Endodermal cell (in vitro differentiated cells): Measurements from ENCODE around the gene HOXD13. TPM values are rescaled to one million over a fixed set of nuclear protein-coding genes. Genes with fewer than 3 reads are reported as not detected.

Experiments
- DNase-seq: peaks from one replicate; pipeline ENCODE4 v3.0.0-alpha.2; 2017
- H3K27ac ChIP-seq: 2 replicates; pipeline ENCODE4 v1.5.1; 2013; ENCODE audit warnings: mild to moderate bottlenecking, low read depth, low read length, moderate library complexity
- H3K27me3 ChIP-seq: 2 replicates; pipeline ENCODE4 v1.6.1; 2013; ENCODE audit warnings: mild to moderate bottlenecking, low read length, moderate library complexity; ENCODE audit not compliant: insufficient read depth, control insufficient read depth, poor library complexity, severe bottlenecking
- H3K36me3 ChIP-seq: 2 replicates; pipeline ENCODE4 v1.7.0; 2013; ENCODE audit warnings: mild to moderate bottlenecking, low read length, moderate library complexity; ENCODE audit not compliant: control insufficient read depth, insufficient read depth
- H3K4me1 ChIP-seq: one replicate; pipeline ENCODE4 v1.7.0; 2013; ENCODE audit warnings: low read length; ENCODE audit not compliant: control insufficient read depth, insufficient read depth
- H3K4me3 ChIP-seq: 2 replicates; pipeline ENCODE4 v1.5.1; 2013; ENCODE audit warnings: mild to moderate bottlenecking, low read length, moderate library complexity
- H3K9ac ChIP-seq: 2 replicates; pipeline ENCODE4 v1.6.1; 2013; ENCODE audit warnings: mild to moderate bottlenecking, low read length, moderate library complexity; ENCODE audit not compliant: poor library complexity, severe bottlenecking; ENCODE audit errors: extremely low read depth
- H3K9me3 ChIP-seq: 2 replicates; pipeline ENCODE4 v1.6.1; 2013; ENCODE audit warnings: mild to moderate bottlenecking, low read length, moderate library complexity; ENCODE audit not compliant: control insufficient read depth
- H3K27ac Mint-ChIP-seq: 2 replicates; pipeline ENCODE4 v1.8.0; 2020; ENCODE audit warnings: mixed read lengths
- H3K27me3 Mint-ChIP-seq: 2 replicates; pipeline ENCODE4 v1.8.0; 2021; ENCODE audit warnings: mild to moderate bottlenecking, mixed read lengths; ENCODE audit not compliant: insufficient read depth
- H3K36me3 Mint-ChIP-seq: 2 replicates; pipeline ENCODE4 v1.8.0; 2020; ENCODE audit warnings: low read depth, mixed read lengths
- H3K4me1 Mint-ChIP-seq: 2 replicates; pipeline ENCODE4 v1.8.0; 2020; ENCODE audit warnings: mixed read lengths
- H3K4me3 Mint-ChIP-seq: 2 replicates; pipeline ENCODE4 v1.8.0; 2020; ENCODE audit warnings: mild to moderate bottlenecking, moderate library complexity, mixed read lengths
- H3K9me3 Mint-ChIP-seq: 2 replicates; pipeline ENCODE4 v1.8.0; 2020; ENCODE audit warnings: mild to moderate bottlenecking, mixed read lengths
- CTCF ChIP-seq: fragments of 200-600 bp; sonication (generic); conservative IDR thresholded peaks from 2 replicates; pipeline ENCODE4 v1.5.0; 2021; ENCODE audit warnings: antibody characterized with exemption, mild to moderate bottlenecking
- WGBS, 2 experiments: methylation state at CpG; one replicate each; pipeline versions ENCODE4 v1.1.5 to v1.1.7; 2013; ENCODE audit warnings: missing lambda C conversion rate in 2 of 2, mixed read lengths in 1 of 2; ENCODE audit not compliant: insufficient coverage in 1 of 2, insufficient read length in 1 of 2; 5-methylcytosine and 5-hydroxymethylcytosine counted together
- total RNA-seq, 2 donors: library from RNA; stranded (reverse); fragmentation: NEBNext Ultra II Directional in 1 of 2; extraction: Animal tissue kit (Norgen Biotek cat#: 25700) in 1 of 2; gene quantifications; 2 replicates in 1 of 2; 3 replicates in 1 of 2; pipeline ENCODE4 v1.2.1, GENCODE V29; 2021

Gene HOXD13
- total RNA-seq, 2 donors from 2014 or later: 0.11 to 0.40 TPM

DNA sequence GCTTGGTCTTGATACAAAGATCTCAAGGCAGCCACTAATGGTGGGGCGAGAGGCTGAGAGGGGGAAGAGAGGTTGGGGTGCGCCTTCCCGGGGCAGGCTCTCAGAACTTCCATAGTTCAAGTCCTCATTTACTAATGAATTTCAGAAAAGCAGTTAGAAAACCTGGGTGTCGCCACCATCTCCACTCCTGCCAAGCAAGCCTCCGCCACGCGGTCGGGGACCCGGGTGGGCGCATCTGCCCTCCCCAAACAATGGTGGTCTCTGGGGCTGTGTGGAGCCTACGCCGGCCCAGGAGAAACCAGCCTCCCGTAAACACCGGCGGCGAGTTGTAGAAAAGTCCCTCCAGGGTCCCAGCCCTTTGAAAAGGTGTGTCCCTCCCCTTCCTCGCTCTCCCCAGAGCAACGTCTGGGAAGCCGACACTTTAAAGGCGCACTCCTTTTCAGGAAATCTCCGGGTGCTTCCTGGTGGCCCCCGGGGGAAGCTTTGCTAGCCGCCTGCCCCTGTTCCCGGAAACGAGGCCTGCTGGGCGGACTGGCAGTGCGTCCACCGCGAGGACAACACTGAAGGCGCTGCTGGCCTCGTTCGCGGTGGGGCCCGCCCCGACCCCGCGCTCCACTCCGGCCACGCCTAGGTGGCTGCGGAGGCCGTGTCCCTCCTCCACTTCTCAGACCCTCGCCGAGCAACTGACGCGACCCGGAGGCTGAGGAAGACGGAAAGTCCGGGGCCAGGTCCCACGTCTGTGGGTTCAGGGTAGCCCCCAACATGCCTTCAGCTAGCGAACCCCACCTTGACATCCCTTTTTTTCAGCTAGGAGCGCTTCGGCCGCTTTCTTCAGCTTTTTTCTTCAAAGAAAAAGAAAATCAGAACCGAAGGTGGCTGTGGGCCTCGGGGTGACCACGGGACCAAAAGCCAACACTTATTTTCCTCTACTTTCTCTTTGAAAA lies 25.6 kb upstream of the HOXD13 start:
- 92 to 94% methylated on average over 21 to 56 of the region's 56 CpGs for WGBS, 2 experiments
- DNase-seq: peak; percentile 66
- Histone ChIP-seq H3K36me3 (no peaks in the 10 kb centered on the region), H3K4me1 (peaks cover 5% of the 10 kb centered on the region), H3K4me3 (no peak overlapping the region), H3K9ac (no peak overlapping the region), H3K27ac (no peak overlapping the region), H3K27me3 (peaks cover 65% of the 10 kb centered on the region), H3K9me3 (peaks cover 4% of the 10 kb centered on the region)
- TF ChIP-seq CTCF: no peak
- Mint-ChIP-seq H3K27ac (no peak overlapping the region), H3K4me1 (peaks cover 15% of the 10 kb centered on the region), H3K36me3 (no peaks in the 10 kb centered on the region), H3K9me3 (peaks cover 2% of the 10 kb centered on the region), H3K4me3 (peak overlapping the region; percentile 24), H3K27me3 (peaks cover 93% of the 10 kb centered on the region)

- WGBS, 2 experiments: 84 to 94% methylated on average over 12 to 38 of the region's 38 CpGs
- H3K4me3 Mint-ChIP-seq: peak overlapping the region; percentile 24
- peaks cover 3% of the 10 kb centered on the region for H3K9me3 Mint-ChIP-seq
- DNase-seq: peak; percentile 61
- peaks cover 4% of the 10 kb centered on the region for H3K9me3 ChIP-seq
- H3K27ac ChIP-seq: no peak overlapping the region
- H3K4me3 ChIP-seq: no peak overlapping the region
- H3K27me3 ChIP-seq: peaks cover 74% of the 10 kb centered on the region
- H3K4me1 ChIP-seq: peaks cover 5% of the 10 kb centered on the region
- H3K4me1 Mint-ChIP-seq: peaks cover 6% of the 10 kb centered on the region
- no peaks in the 10 kb centered on the region for H3K36me3 ChIP-seq
- TF ChIP-seq CTCF: no peak
- H3K9ac ChIP-seq: no peak overlapping the region
- peaks cover 93% of the 10 kb centered on the region for H3K27me3 Mint-ChIP-seq
- H3K36me3 Mint-ChIP-seq: no peaks in the 10 kb centered on the region
- H3K27ac Mint-ChIP-seq: no peak overlapping the region
These were observed 24.7 kb upstream of the HOXD13 start for GRCh38 chr2:176067589-176068418.

GRCh38 chr2:176068419-176068832 lies 24.1 kb upstream of the HOXD13 start:
- 88 to 94% methylated on average over 29 to 30 of the region's 30 CpGs for WGBS, 2 experiments
- Mint-ChIP-seq H3K4me1 (peaks cover 9% of the 10 kb centered on the region), H3K4me3 (peak overlapping the region; percentile 24), H3K9me3 (peaks cover 4% of the 10 kb centered on the region), H3K36me3 (no peaks in the 10 kb centered on the region), H3K27ac (no peak overlapping the region), H3K27me3 (peaks cover 98% of the 10 kb centered on the region)
- Histone ChIP-seq H3K4me3 (no peak overlapping the region), H3K9me3 (peaks cover 4% of the 10 kb centered on the region), H3K4me1 (peaks cover 5% of the 10 kb centered on the region), H3K27ac (no peak overlapping the region), H3K9ac (no peak overlapping the region), H3K27me3 (peaks cover 80% of the 10 kb centered on the region), H3K36me3 (no peaks in the 10 kb centered on the region)
- DNase-seq: peak; percentile 64
- no peak for TF ChIP-seq CTCF
